Measurements from ENCODE around the gene SEZ6. TPM values are rescaled to one million over a fixed set of nuclear protein-coding genes. Genes with fewer than 3 reads are reported as not detected.

SEZ6 gene
- total RNA-seq, 1 donor from 2014 or later = not detected

DNA sequence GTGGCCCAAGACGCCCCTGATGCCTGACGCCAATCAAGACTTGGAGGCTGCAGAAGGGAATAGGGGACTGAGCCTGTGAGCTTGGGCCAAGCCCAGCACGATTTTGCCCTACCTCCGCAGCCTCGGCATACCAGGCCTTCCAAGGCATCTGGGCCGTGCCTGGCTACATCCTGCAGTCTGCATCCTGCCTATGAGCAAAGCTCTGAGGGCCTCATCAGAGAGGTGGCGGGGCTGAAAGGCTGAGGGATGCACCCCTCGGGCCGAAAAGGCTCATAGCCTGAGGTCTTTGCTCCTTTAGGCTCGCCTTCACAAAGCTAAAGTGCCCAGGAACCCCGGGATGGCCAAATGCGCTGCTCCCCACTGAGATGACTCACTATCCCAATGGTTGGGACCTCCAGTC lies 2.5 kb downstream of the SEZ6 start:
- no peaks in the 10 kb centered on the region for H3K9me3 ChIP-seq
- TF ChIP-seq, protein P1, sequence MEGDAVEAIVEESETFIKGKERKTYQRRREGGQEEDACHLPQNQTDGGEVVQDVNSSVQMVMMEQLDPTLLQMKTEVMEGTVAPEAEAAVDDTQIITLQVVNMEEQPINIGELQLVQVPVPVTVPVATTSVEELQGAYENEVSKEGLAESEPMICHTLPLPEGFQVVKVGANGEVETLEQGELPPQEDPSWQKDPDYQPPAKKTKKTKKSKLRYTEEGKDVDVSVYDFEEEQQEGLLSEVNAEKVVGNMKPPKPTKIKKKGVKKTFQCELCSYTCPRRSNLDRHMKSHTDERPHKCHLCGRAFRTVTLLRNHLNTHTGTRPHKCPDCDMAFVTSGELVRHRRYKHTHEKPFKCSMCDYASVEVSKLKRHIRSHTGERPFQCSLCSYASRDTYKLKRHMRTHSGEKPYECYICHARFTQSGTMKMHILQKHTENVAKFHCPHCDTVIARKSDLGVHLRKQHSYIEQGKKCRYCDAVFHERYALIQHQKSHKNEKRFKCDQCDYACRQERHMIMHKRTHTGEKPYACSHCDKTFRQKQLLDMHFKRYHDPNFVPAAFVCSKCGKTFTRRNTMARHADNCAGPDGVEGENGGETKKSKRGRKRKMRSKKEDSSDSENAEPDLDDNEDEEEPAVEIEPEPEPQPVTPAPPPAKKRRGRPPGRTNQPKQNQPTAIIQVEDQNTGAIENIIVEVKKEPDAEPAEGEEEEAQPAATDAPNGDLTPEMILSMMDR (IDR thresholded peaks at IDR 0.05) = no peak
- TF ChIP-seq POLR2AphosphoS5 (IDR thresholded peaks at IDR 0.05; ENCODE audit: insufficient read depth in 1 of 2, low read depth in 1 of 2) = no peak
- no peak for TF ChIP-seq POLR2A (IDR thresholded peaks at IDR 0.05)
- no peak overlapping the region for H3K4me3 ChIP-seq
- no peaks in the 10 kb centered on the region for H3K36me3 ChIP-seq
- no peak overlapping the region for H3K27ac ChIP-seq
- peaks cover 10% of the 10 kb centered on the region for H3K27me3 ChIP-seq
- H3K4me1 ChIP-seq = peaks cover 5% of the 10 kb centered on the region
- intact Hi-C loops (cut with DNase I) = no loop called here
- no peak for DNase-seq (ENCODE audit: extremely low spot score in 2 of 2)

DNA sequence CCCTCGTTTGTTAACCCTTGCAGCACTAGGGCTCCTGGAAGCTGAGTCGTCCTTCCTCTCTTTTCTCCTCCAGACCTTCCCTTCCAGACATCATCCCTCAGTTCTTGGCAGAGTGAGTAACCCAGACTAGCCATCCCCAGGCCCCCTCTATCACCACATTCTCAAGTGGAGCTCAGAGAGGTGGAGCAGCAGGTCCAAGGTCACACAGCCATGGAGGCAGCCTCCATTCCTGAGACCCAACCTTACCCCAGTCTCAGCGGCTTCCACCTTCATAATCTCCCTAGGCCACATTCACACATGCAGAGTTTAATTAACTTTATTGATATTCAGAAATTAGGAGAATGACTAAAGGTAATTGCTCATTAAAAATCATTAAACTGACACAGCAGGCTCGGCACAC lies 3.0 kb downstream of the SEZ6 start:
- Histone ChIP-seq H3K4me3 (no peak overlapping the region), H3K9me3 (no peaks in the 10 kb centered on the region), H3K36me3 (no peaks in the 10 kb centered on the region), H3K4me1 (peaks cover 5% of the 10 kb centered on the region), H3K27ac (no peak overlapping the region), H3K27me3 (peaks cover 10% of the 10 kb centered on the region)
- intact Hi-C loops (cut with DNase I) = no loop called here
- DNase-seq (ENCODE audit: extremely low spot score in 2 of 2) = no peak
- no peak for TF ChIP-seq POLR2A (IDR thresholded peaks at IDR 0.05)
- TF ChIP-seq, protein P1 (IDR thresholded peaks at IDR 0.05) = no peak
- TF ChIP-seq POLR2AphosphoS5 (IDR thresholded peaks at IDR 0.05; ENCODE audit: insufficient read depth in 1 of 2, low read depth in 1 of 2) = no peak

DNA sequence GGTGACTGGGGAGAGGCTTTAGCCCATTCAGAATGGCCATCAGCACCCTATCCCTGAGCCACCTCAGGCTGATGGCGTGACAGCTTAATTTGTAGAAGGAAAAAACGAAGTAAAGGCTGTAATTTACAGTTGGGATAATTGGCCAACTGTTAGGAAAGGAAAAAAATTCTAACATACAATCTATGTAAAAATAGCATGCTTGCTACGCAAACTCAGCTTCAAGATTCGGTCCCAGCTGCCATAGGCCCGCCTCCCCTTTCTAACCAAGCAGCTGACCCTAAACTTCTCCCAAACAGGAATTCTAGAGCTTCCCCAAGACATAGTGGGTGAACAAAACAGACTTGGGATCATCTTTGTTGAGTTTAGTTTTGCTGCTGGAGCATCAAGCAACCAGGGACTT lies 4.9 kb downstream of the SEZ6 start:
- Histone ChIP-seq H3K27me3 (peaks cover 10% of the 10 kb centered on the region), H3K36me3 (no peaks in the 10 kb centered on the region), H3K27ac (no peak overlapping the region), H3K4me1 (peaks cover under 1% of the 10 kb centered on the region), H3K4me3 (no peak overlapping the region), H3K9me3 (no peaks in the 10 kb centered on the region)
- TF ChIP-seq, protein P1 (IDR thresholded peaks at IDR 0.05) = no peak
- TF ChIP-seq POLR2A (IDR thresholded peaks at IDR 0.05) (no peak), POLR2AphosphoS5 (IDR thresholded peaks at IDR 0.05; ENCODE audit: insufficient read depth in 1 of 2, low read depth in 1 of 2) (no peak)
- no peak for DNase-seq (ENCODE audit: extremely low spot score in 2 of 2)
- intact Hi-C loops (cut with DNase I) = no loop called here

DNA sequence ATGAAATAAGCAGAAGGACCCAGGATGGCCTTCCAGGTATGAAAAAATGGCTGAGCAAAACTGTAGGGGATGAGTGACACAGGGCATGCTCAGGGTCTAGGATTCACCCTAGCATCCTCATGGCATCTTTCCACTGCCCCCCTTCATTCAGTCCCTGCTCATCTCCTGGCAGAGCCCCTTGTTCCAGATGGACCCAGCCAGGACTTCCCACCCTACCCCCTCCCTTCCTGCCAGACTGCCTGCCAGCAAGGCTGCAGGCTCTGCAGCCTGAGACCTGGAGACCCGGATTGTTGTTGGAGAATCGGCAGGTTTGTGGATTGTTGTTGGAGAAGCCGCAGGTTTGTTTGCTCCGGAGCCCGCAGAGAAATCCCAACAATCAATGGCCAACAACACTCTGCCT lies 6.6 kb downstream of the SEZ6 start:
- intact Hi-C loops (cut with DNase I) = no loop called here
- TF ChIP-seq POLR2A (IDR thresholded peaks at IDR 0.05) (no peak), POLR2AphosphoS5 (IDR thresholded peaks at IDR 0.05; ENCODE audit: insufficient read depth in 1 of 2, low read depth in 1 of 2) (no peak)
- TF ChIP-seq, protein P1 (IDR thresholded peaks at IDR 0.05) = no peak
- Histone ChIP-seq H3K27me3 (no peaks in the 10 kb centered on the region), H3K4me1 (no peaks in the 10 kb centered on the region), H3K9me3 (no peaks in the 10 kb centered on the region), H3K36me3 (no peaks in the 10 kb centered on the region), H3K27ac (no peak overlapping the region), H3K4me3 (no peak overlapping the region)
- no peak for DNase-seq (ENCODE audit: extremely low spot score in 2 of 2)

DNA sequence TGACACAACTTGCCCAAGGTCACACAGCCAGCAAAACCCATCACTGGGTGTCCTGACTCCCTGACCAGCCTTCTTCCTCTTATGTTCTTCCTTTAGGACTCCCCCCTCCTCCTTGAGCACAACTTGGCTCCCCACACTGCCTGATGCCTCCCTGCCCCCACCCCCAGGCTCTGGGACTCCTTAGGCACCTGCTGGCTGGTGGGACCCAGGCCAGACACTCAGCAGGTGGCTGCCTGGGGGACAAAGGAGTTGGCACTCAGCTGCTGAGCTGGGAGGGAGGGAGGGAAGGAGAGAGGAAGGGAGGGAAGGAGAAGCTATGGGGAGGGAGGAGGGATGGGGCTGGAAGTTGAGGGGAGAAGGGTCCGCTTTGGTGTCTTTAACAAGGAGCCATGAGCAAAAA lies 8.0 kb downstream of the SEZ6 start:
- TF ChIP-seq, protein P1 (IDR thresholded peaks at IDR 0.05) = no peak
- TF ChIP-seq POLR2AphosphoS5 (IDR thresholded peaks at IDR 0.05; ENCODE audit: insufficient read depth in 1 of 2, low read depth in 1 of 2) (no peak), POLR2A (IDR thresholded peaks at IDR 0.05) (no peak)

More for the DNA sequence above, 8.0 kb downstream of the SEZ6 start:
- no peak overlapping the region for H3K4me3 ChIP-seq
- no peak for DNase-seq (ENCODE audit: extremely low spot score in 2 of 2)
- intact Hi-C loops (cut with DNase I) = no loop called here
- H3K27ac ChIP-seq = no peak overlapping the region
- no peaks in the 10 kb centered on the region for H3K27me3 ChIP-seq
- H3K4me1 ChIP-seq = no peaks in the 10 kb centered on the region
- no peaks in the 10 kb centered on the region for H3K36me3 ChIP-seq
- no peaks in the 10 kb centered on the region for H3K9me3 ChIP-seq

Data from vagina (tissue), 2 donors.